ENCODE data around the gene TWIST1.

The TWIST1 gene

GRCh38 chr7:19113002-19113350 is 4.5 kb downstream of the TWIST1 start:
- no peak for DNase-seq (ENCODE audit: low spot score)

DNA sequence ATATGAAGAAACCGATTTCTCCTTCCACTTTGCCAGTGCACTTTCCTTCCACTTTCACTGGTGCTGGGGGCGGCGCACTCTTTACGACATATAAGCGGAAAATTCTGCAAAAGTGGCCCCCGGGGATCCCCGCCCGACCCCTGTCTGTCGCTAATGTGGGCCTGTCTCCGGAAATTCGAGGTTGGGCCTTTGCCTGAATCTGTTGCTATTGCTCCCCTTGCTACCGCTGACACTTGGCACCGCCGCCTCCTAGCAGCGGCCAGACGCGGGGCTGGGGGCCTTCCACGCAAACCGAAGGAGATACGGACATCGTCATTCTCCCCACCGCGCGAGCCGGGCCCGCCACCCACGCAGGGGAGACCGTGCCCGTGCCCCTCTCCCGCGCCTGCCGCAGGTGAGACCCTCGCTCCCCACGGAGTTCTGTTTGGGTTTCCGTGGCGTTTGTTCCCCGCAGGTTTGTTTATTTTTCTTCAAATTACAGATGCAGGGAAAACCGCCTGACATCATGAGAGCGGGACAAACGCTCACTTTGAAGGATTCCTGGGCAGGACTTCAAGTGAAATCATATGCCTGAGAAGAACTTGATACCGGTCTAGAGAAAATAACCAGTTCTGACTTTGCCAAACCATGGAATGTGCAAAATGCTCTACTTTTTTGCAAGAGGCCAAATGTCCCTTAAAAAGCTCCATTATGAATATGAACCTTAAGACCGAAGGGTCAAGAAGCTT is 5.0 kb downstream of the TWIST1 start:
- DNase-seq (ENCODE audit: low spot score) = no peak

GRCh38 chr7:19111474-19112273 is 5.8 kb downstream of the TWIST1 start:
- DNase-seq (ENCODE audit: low spot score) = no peak

DNA sequence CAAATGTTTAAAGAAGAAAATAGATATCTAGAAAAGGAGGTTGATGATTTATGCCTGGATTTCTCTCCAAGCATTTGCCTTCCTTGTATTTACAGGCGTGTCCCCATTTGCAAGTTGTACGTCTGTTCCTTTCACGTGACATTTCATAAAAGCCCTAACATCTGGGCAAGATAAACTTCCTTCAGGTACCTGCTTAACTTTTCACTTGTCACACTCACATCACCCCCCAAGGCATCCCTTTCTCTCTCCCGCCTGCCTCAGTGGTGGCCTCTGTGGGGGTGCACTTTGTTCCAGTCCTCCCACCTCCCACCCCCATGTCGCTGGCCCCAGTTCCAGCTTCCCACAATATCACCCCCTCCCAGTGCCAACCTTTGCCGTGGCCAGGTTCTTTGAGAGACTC is 6.7 kb downstream of the TWIST1 start:
- no peak for DNase-seq (ENCODE audit: low spot score)

GRCh38 chr7:19110026-19110730 is 7.3 kb downstream of the TWIST1 start:
- no peak for DNase-seq (ENCODE audit: low spot score)

DNA sequence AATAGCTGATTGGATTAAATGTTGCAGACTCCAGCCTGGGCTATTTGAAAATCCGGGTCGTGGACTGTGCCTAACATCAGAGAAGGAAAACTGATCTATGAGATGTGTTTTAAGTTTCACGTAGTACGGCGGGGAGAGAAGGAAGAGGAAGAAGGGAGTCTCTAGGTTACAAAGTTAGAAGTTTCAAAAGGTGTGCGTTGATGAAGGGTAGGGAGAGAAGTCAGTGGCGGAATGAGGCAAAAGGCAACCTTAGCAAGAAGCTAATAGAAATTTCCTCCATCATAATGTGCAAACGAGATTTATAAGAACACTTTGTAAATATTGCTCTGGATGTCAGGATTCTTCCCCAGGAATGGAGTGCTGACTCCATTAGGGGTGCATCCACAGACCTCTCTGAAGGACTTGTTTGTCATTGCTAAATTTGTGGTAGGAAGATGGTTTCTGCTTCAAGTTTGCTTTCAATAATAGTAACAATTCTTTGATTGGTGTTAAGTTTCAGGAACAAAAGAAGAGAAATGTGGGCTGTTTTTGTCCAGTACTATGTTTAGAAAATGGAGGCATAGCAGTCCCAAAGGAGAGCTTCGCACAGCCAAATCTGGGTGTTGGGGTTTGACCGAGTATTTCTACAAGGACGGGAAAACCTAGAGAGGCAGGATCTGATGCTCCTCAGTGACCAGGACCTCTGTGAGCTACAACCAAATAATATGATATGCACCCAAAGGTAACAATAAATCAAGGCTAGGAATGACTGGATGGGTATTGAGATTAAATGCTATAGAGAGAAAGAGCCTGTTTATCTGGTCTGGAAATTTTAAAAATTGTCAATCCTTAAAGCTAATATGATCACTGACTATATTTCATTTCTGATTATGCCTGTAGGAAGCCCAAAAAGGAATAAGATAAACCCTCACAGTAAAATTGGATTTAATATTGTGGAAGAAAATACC is 8.2 kb downstream of the TWIST1 start:
- no peak for DNase-seq (ENCODE audit: low spot score)

GRCh38 chr7:19107356-19108146 is 9.9 kb downstream of the TWIST1 start:
- DNase-seq (ENCODE audit: low spot score) = peak; percentile 45

GRCh38 chr7:19107081-19107355 is 10.4 kb downstream of the TWIST1 start:
- no peak for DNase-seq (ENCODE audit: low spot score)

GRCh38 chr7:19106241-19107080 is 11.0 kb downstream of the TWIST1 start:
- DNase-seq (ENCODE audit: low spot score) = no peak

DNA sequence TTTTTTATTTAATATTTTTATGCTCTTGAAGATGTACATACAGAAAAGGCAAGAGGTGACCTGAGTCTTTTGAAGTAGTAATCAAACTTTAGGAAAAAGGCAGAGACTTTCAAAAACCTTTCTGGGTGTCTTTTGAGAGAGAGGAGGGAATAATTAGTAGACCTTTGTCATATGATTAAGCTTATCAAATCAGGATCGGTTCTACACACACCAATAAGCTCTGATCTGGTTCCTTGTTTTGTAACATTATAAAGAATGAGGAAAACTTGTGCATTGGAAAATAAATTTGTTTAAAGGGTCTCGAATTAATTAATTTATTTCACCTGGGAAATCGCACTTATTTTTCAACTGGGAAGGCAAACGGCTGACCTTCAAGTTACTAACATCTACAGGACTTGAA is 11.9 kb downstream of the TWIST1 start:
- DNase-seq (ENCODE audit: low spot score) = no peak

GRCh38 chr7:19104811-19105210 is 12.6 kb downstream of the TWIST1 start:
- no peak for DNase-seq (ENCODE audit: low spot score)

GRCh38 chr7:19102884-19103283 is 14.6 kb downstream of the TWIST1 start:
- no peak for DNase-seq (ENCODE audit: low spot score)

DNA sequence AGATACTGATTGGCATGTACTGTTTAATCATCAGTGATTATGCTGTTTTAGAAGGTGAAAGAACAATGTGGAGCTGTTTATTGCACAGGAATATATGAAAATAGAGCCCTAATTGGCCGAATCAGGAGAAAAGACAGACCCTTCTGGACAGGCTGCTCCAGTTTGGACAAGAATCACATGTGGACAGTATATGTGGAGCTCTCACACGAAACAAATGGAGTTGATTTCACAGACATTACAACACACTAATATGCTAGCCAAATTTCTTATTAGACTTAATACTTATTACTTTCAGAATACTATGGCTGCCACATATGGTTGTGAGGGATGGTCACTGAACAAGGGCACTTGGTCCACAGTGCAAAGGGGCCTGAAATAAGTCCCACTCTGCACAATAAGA is 15.5 kb downstream of the TWIST1 start:
- DNase-seq (ENCODE audit: low spot score) = no peak

- no peak for DNase-seq (ENCODE audit: low spot score)
Measured at GRCh38 chr7:19101472-19101871, 16.0 kb downstream of the TWIST1 start.

- DNase-seq (ENCODE audit: low spot score) = no peak
Measured at GRCh38 chr7:19099924-19100323, 17.5 kb downstream of the TWIST1 start.

DNA sequence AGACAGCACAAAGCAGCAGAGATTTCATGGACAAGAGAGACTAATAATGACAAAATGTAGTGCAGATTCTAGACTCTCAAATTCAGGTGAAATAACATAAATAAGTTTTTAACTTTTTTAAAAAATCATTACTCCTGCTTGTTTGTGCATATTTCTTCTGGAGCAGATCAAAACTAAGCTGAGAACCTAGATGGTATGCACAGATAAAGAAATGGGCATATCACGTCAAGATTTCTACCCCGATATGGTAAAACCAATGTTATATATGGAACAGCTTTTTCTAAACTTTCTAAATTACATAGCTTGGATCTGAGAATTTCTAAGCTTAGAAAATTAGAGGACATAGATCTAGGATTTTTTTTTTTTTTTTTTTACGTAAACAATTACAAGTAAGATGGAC is 18.2 kb downstream of the TWIST1 start:
- no peak for DNase-seq (ENCODE audit: low spot score)

DNA sequence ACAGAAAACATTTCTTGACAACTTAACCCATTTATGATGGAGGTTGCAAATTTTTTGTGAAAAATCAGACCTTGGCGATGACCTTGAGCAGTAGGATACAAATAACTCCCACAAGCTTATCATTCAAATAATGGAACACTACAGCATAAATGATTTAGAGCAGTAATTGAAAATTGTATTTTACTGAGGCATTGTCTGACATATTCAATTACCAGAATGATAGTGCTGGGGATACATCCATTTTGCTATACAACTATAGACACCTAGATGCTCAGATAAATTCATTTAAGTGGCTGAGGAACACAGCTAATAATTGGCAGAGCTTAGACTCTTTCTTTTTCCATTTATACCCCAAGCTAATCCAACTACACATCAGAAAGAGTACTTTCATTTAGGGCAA is 18.9 kb downstream of the TWIST1 start:
- no peak for DNase-seq (ENCODE audit: low spot score)

GRCh38 chr7:19097165-19098055 is 20.0 kb downstream of the TWIST1 start:
- DNase-seq (ENCODE audit: low spot score) = no peak

DNA sequence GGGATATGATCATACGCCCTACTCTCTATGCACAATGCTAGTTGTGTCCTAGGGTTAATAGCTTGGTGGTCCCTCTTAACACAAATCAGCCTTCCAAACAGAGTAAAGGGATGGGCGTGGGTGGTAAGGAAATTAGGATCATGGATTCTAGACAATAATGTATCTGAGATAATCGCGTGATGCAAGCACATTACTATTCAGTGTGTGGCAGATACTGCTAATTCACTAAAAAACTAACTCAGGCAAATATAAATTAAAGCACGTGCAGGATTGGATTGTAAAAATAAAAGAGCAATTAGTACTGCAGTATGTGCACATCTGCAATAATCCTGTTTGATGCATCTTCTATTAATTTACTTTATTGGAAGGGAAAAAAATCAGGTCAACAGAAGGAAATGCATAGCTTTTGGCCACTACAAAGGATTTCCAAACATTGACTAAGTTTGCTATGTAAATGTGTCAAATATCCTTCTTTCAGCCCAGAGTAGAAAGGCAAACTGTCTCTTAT is 22.0 kb downstream of the TWIST1 start:
- DNase-seq (ENCODE audit: low spot score) = no peak
